K562 (cell line): ENCODE results near the gene KIF26A. TPM values are rescaled to one million over a fixed set of nuclear protein-coding genes. Genes with fewer than 3 reads are reported as not detected.

Experiments
- ATAC-seq: fragments of 200-7000 bp; cut with Tn5 transposase; 3 replicates; pipeline ENCODE4 v1.9.1; 2020; ENCODE audit warnings: moderate library complexity
- BruUV-seq: library from RNA; stranded (reverse); fragments of 400-500 nt; replicated peaks from 2 replicates; lab custom pipeline; 2021; lab: Mats Ljungman, UMichigan
- CTCF ChIA-PET: fragments of 300-600 bp; formaldehyde crosslinking; extraction: SDS; loops from one replicate; lab custom pipeline; 2021; ENCODE audit warnings: low intra/inter-chr PET ratio; lab: Yijun Ruan, JAX
- POLR2A ChIA-PET: fragments of 300-600, 350-650 bp; sonication (Branson Sonifier 250); formaldehyde crosslinking; extraction: SDS; loops from one replicate; lab custom pipeline; 2021; ENCODE audit warnings: antibody characterized with exemption, inconsistent platforms; lab: Yijun Ruan, JAX
- DNase-seq, 4 experiments: peaks; one replicate each; pipeline versions ENCODE4 v3.0.0 to v3.0.0-alpha.2; 2011 to 2018; ENCODE audit warnings: low spot score in 3 of 4, mixed read lengths in 3 of 4; ENCODE audit errors: extremely low read depth in 1 of 4
- FAIRE-seq: peaks from 2 replicates; lab custom pipeline; 2011; peaks lifted over from hg19 to GRCh38; lab: Jason Lieb, UNC
- H2AFZ ChIP-seq: 2 replicates; pipeline ENCODE4 v1.6.0; 2011; ENCODE audit warnings: low read depth, low read length, control low read depth, inconsistent platforms
- H3K27ac ChIP-seq: fragments of 200-600 bp; 3 replicates; pipeline ENCODE4 v1.8.0; 2011; ENCODE audit warnings: low read depth, mild to moderate bottlenecking, control low read depth, inconsistent platforms, low read length, moderate library complexity, mixed read lengths; ENCODE audit errors: extremely low read depth
- H3K27me3 ChIP-seq, 2 experiments: fragments of 300-600 bp in 1 of 2; 2 replicates in 1 of 2; 3 replicates in 1 of 2; pipeline versions ENCODE4 v1.6.0 to v1.8.0; 2011; ENCODE audit warnings: inconsistent platforms in 2 of 2, low read length in 2 of 2, mild to moderate bottlenecking in 1 of 2, mixed read lengths in 1 of 2, moderate library complexity in 1 of 2; ENCODE audit not compliant: control insufficient read depth in 2 of 2, insufficient read depth in 2 of 2
- H3K36me3 ChIP-seq: fragments of 300-600 bp; 3 replicates; pipeline ENCODE4 v1.8.0; 2011; ENCODE audit warnings: mild to moderate bottlenecking, low read length, inconsistent platforms; ENCODE audit not compliant: control insufficient read depth, insufficient read depth
- H3K4me1 ChIP-seq, 2 experiments: fragments of 200-600 bp in 1 of 2; replicated peaks in 1 of 2; 2 replicates in 1 of 2; 3 replicates in 1 of 2; pipeline versions ENCODE4 v1.5.1 to v1.8.0; 2011; ENCODE audit warnings: inconsistent platforms in 2 of 2, low read length in 2 of 2, mild to moderate bottlenecking in 1 of 2, mixed read lengths in 1 of 2, moderate library complexity in 1 of 2; ENCODE audit not compliant: control insufficient read depth in 2 of 2, insufficient read depth in 2 of 2
- H3K4me2 ChIP-seq: 2 replicates; pipeline ENCODE4 v1.6.1; 2011; ENCODE audit warnings: low read length, control low read depth, inconsistent platforms, mixed read lengths; ENCODE audit not compliant: insufficient read depth
- H3K4me3 ChIP-seq: fragments of 200-600 bp; sonication (generic), shearing (Covaris generic); 2 replicates; pipeline ENCODE4 v1.5.1; 2016; ENCODE audit warnings: control low read depth, inconsistent platforms
- H3K79me2 ChIP-seq: fragments of 200-600 bp; 3 replicates; pipeline ENCODE4 v1.8.0; 2011; ENCODE audit warnings: low read length, inconsistent platforms; ENCODE audit not compliant: control insufficient read depth, insufficient read depth
- H3K9ac ChIP-seq, 2 experiments: 2 replicates each; pipeline versions ENCODE4 v1.6.0 to v1.6.1; 2011; ENCODE audit warnings: low read depth in 2 of 2, low read length in 2 of 2, control low read depth in 1 of 2, inconsistent platforms in 1 of 2, mild to moderate bottlenecking in 1 of 2, mixed read lengths in 1 of 2; ENCODE audit not compliant: insufficient read depth in 1 of 2
- H3K9me1 ChIP-seq: one replicate; pipeline ENCODE4 v1.6.0; 2011; ENCODE audit warnings: inconsistent platforms, mild to moderate bottlenecking, low read length, moderate library complexity; ENCODE audit not compliant: control insufficient read depth, insufficient read depth
- H3K9me3 ChIP-seq: replicated peaks from 2 replicates; pipeline ENCODE4 v1.5.1; 2011; ENCODE audit warnings: low read depth, low read length, inconsistent platforms; ENCODE audit not compliant: control insufficient read depth, insufficient read depth
- H4K20me1 ChIP-seq: replicated peaks from 2 replicates; pipeline ENCODE4 v1.6.1; 2011; ENCODE audit warnings: low read length, inconsistent platforms, mixed read lengths; ENCODE audit not compliant: control insufficient read depth, insufficient read depth
- ARID2 ChIP-seq: fragments of 450-650 bp; IDR thresholded peaks from 2 replicates; pipeline ENCODE4 v1.6.1; 2017; ENCODE audit warnings: antibody characterized with exemption, mild to moderate bottlenecking
- CGGBP1 ChIP-seq: fragments of 250-450 bp; sonication (Bioruptor Pico); IDR thresholded peaks from 2 replicates; pipeline ENCODE4 v1.9.0; 2021; ENCODE audit warnings: mild to moderate bottlenecking
- DIDO1 ChIP-seq: fragments of 450-650 bp; IDR thresholded peaks from 2 replicates; pipeline ENCODE4 v1.6.1; 2016; ENCODE audit warnings: low read depth, missing biosample characterization, missing genetic modification characterization
- IFI16 ChIP-seq: fragments of 250-450 bp; sonication (Bioruptor Pico); IDR thresholded peaks from 2 replicates; pipeline ENCODE4 v2.1.2; 2022; ENCODE audit warnings: mild to moderate bottlenecking, inconsistent platforms
- KLF6 ChIP-seq: fragments of 250-450 bp; sonication (Bioruptor Pico); IDR thresholded peaks from 2 replicates; pipeline ENCODE4 v1.4.0; 2020; ENCODE audit warnings: mild to moderate bottlenecking, moderate library complexity, borderline replicate concordance
- NCOR1 ChIP-seq: fragments of 450-650 bp; IDR thresholded peaks from 2 replicates; pipeline ENCODE4 v1.6.1; 2016; ENCODE audit warnings: mild to moderate bottlenecking, moderate library complexity
- POLR2G ChIP-seq: fragments of 200-400 bp; formaldehyde crosslinking; IDR thresholded peaks from 2 replicates; pipeline ENCODE4 v1.6.1; 2017; ENCODE audit warnings: low read depth, mild to moderate bottlenecking, antibody characterized with exemption, low read length, moderate library complexity
- RAD51 ChIP-seq: fragments of 450-650 bp; IDR thresholded peaks from 2 replicates; pipeline ENCODE4 v1.7.1; 2016; ENCODE audit warnings: low read depth, mild to moderate bottlenecking, borderline replicate concordance
- RFX7 ChIP-seq: fragments of 250-450 bp; sonication (Bioruptor Pico); IDR thresholded peaks from 2 replicates; pipeline ENCODE4 v1.5.1; 2021; ENCODE audit warnings: mild to moderate bottlenecking
- SNAPC5 ChIP-seq: fragments of 250-450 bp; sonication (Bioruptor Pico); IDR thresholded peaks from 2 replicates; pipeline ENCODE4 v1.8.0; 2021; ENCODE audit warnings: moderate library complexity, mild to moderate bottlenecking, inconsistent platforms
- TRIM25 ChIP-seq: fragments of 450-650 bp; IDR thresholded peaks from 2 replicates; pipeline ENCODE4 v1.7.0; 2016; ENCODE audit warnings: borderline replicate concordance
- UBTF ChIP-seq, 2 experiments: IDR thresholded peaks; 2 replicates each; pipeline ENCODE4 v1.6.1; 2012; ENCODE audit warnings: improper control_type of control experiment in 2 of 2, low read depth in 2 of 2, low read length in 2 of 2, borderline replicate concordance in 1 of 2
- ZBTB34 ChIP-seq: fragments of 250-450 bp; sonication (Bioruptor Pico); IDR thresholded peaks from 2 replicates; pipeline ENCODE4 v1.8.0; 2021; ENCODE audit warnings: mild to moderate bottlenecking, moderate library complexity
- ZBTB43 ChIP-seq: sonication (generic); formaldehyde crosslinking; IDR thresholded peaks from 2 replicates; pipeline ENCODE4 v1.8.0; 2023; ENCODE audit warnings: mild to moderate bottlenecking, missing genetic modification reagents
- ZNF217 ChIP-seq: sonication (generic); formaldehyde crosslinking; IDR thresholded peaks from 2 replicates; pipeline ENCODE4 v1.8.0; 2022; ENCODE audit warnings: mild to moderate bottlenecking, missing genetic modification reagents
- WGBS: fragments of 100-300 bp; shearing (Covaris generic); methylation state at CpG from one replicate; pipeline ENCODE4 v1.1.6; 2016; ENCODE audit warnings: low coverage, mixed read lengths; ENCODE audit not compliant: insufficient coverage; ENCODE audit errors: missing lambda C conversion rate; 5-methylcytosine and 5-hydroxymethylcytosine counted together
- in situ Hi-C: fragments of 300-500 bp; cut with MboI; formaldehyde crosslinking; loops from 4 replicates; pipeline ENCODE4 v1.15.0; 2018; ENCODE audit warnings: inconsistent platforms, mixed read lengths
- intact Hi-C: fragments of 100-400 bp; cut with micrococcal nuclease; formaldehyde crosslinking; loops from 2 replicates; pipeline ENCODE4 v1.14.2; 2022
- polyA plus RNA-seq, 8 experiments: library from polyadenylated mRNA; depleted of rRNA in 4 of 8; stranded (reverse) in 5 of 8; unstranded in 3 of 8; fragments of >200 nt; fragmentation: Nextera tagmentation in 2 of 8; fragmentation: Illumina TruSeq in 1 of 8; extraction: Ambion mirVana in 2 of 8; extraction: Trizol in 1 of 8; gene quantifications; 2 replicates each; pipeline versions ENCODE4 v1.2.1 to v1.2.3, GENCODE V29; 2011 to 2014; ENCODE audit warnings: inconsistent platforms in 1 of 8, missing spikeins in 1 of 8
- total RNA-seq, 7 experiments: library from RNA; depleted of rRNA in 6 of 7; stranded (reverse); fragments of >200 nt in 6 of 7; fragmentation: Illumina TruSeq in 2 of 7; extraction: Trizol in 2 of 7; gene quantifications; 2 replicates each; pipeline versions ENCODE4 v1.2.1 to v1.2.3, GENCODE V29; 2011 to 2021; ENCODE audit warnings: low replicate concordance in 1 of 7

Gene KIF26A
- total and polyA plus RNA-seq, 9 of the 15 experiments (the other 6 are each of a cell fraction or from before 2014, with no cell fraction given), result 0.04 TPM; not detected in 8

- ChIA-PET POLR2A (no interaction called here), CTCF (no interaction called here)
- WGBS, result 0% methylated on average over 5 of the region's 5 CpGs
- Histone ChIP-seq H3K9me1 (no peaks in the 10 kb centered on the region), H3K9me3 (no peaks in the 10 kb centered on the region), H3K4me2 (no peak overlapping the region), H3K4me3 (no peak overlapping the region), H3K79me2 (no peaks in the 10 kb centered on the region), H3K36me3 (no peaks in the 10 kb centered on the region), H3K27me3 (no peaks in the 10 kb centered on the region), H3K4me1 (no peaks in the 10 kb centered on the region), H3K9ac (no peak overlapping the region), H4K20me1 (no peaks in the 10 kb centered on the region), H2AFZ (no peak overlapping the region), H3K27ac (no peak overlapping the region)
- in situ Hi-C loops, result no loop called here
- no peak for FAIRE-seq
- no TSS peak for BruUV-seq
- intact Hi-C loops, result no loop called here
- no peak for DNase-seq
- no peak for ATAC-seq
- TF ChIP-seq ZBTB34 (CRISPR knock-in tag), result no peak
- no peak for TF ChIP-seq ZBTB43 (CRISPR knock-in tag)
- TF ChIP-seq TRIM25, result no peak
- no peak for TF ChIP-seq ARID2
- no peak for TF ChIP-seq ZNF217
- TF ChIP-seq RAD51, result no peak
- TF ChIP-seq IFI16 (CRISPR knock-in tag), result no peak
- no peak for TF ChIP-seq CGGBP1 (CRISPR knock-in tag)
- no peak for TF ChIP-seq KLF6 (CRISPR knock-in tag)
- no peak for TF ChIP-seq UBTF (IDR thresholded peaks at IDR 0.05; ENCODE audit: borderline replicate concordance in 1 of 2, low read depth in 2 of 2, low read length in 2 of 2)
- no peak for TF ChIP-seq POLR2G
- TF ChIP-seq DIDO1 (tag), result no peak
- no peak for TF ChIP-seq RFX7
- TF ChIP-seq NCOR1, result no peak
- TF ChIP-seq SNAPC5, result no peak
Observed at GRCh38 chr14:104121142-104121541, 17.2 kb upstream of the KIF26A start.
